Measurements from ENCODE around the gene OR1F1.
A peak's percentile ranks its signal among the peaks of the same experiment; 100 is the strongest.

Gene OR1F1

DNA sequence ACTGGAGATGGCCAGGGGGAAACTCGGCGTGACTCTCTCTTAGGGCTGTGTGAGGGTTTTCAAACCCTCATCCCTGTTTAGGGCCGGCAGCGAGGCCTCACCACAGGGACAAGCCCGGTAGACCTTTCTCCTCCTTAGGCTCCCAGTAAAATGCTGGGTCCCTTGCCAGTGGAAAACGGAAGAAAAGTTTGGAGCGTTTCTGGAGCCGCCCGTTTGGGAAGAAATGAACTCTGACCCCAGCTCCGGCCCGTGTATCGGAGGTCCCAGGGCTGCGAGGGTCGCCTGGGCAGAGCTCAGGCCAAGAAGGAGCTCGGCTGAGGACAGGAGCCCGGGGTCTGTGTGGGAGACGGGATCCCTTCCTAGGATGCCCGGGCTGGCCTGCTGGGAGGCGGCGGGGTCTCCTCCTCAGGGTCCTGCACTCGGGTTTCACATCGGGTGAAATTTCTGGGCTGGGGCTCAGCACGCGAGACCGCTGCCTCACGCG is 29.9 kb upstream of the OR1F1 start:
- H3K36me3 ChIP-seq = no peaks in the 10 kb centered on the region

DNA sequence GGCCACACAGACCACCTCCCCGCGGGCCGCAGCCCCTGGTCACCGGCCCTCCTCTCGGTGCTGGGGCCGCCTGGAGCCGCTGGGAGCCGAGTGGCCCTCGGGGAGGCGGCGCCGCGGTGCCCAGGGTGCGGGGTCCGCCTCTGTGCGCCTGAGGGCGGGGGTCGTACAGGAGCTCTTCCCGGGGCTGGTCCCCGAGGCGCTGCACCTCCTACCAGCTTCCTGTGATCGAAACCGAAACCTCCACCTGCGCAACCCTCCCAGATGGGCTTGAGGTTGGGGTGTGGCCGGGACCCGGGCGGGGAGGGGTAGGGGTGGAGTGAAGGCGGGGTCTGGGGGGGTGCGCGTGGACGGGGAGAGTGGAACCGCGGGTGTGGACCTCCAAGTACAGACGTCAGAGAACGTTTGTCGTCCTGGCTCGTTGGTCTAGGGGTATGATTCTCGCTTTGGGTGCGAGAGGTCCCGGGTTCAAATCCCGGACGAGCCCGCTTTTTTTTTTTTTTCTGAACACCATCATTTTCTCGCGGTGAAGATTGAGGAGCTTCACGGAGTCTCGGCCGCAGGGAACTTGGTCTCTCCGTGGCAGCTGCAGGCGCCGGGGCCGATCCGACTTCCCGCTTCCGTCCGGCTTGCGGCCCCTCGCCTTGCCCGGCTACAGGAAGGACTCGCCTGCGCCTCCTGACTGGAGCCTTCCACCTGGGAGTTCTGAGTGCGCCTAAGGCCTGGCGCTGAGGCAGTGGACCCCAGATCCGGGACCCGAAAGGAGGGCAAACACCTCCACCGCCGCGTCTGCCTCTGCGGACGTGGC is 29.3 kb upstream of the OR1F1 start:
- Histone ChIP-seq H3K27ac (no peak overlapping the region), H3K36me3 (no peaks in the 10 kb centered on the region), H3K4me3 (ENCODE audit: low read depth, low read length) (peak overlapping the region; percentile 62), H3K9me3 (ENCODE audit: severe bottlenecking) (no peaks in the 10 kb centered on the region), H3K27me3 (ENCODE audit: insufficient read depth, low read depth, severe bottlenecking) (peaks cover 2% of the 10 kb centered on the region)
- DNase-seq = peak; percentile 78
- TF ChIP-seq, protein P1, sequence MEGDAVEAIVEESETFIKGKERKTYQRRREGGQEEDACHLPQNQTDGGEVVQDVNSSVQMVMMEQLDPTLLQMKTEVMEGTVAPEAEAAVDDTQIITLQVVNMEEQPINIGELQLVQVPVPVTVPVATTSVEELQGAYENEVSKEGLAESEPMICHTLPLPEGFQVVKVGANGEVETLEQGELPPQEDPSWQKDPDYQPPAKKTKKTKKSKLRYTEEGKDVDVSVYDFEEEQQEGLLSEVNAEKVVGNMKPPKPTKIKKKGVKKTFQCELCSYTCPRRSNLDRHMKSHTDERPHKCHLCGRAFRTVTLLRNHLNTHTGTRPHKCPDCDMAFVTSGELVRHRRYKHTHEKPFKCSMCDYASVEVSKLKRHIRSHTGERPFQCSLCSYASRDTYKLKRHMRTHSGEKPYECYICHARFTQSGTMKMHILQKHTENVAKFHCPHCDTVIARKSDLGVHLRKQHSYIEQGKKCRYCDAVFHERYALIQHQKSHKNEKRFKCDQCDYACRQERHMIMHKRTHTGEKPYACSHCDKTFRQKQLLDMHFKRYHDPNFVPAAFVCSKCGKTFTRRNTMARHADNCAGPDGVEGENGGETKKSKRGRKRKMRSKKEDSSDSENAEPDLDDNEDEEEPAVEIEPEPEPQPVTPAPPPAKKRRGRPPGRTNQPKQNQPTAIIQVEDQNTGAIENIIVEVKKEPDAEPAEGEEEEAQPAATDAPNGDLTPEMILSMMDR (IDR thresholded peaks at IDR 0.05; ENCODE audit: low read depth, low read length) = no peak

More for the DNA sequence above, 29.9 kb upstream of the OR1F1 start:
- TF ChIP-seq, protein P1 (IDR thresholded peaks at IDR 0.05; ENCODE audit: low read depth, low read length) = no peak
- Histone ChIP-seq H3K9me3 (ENCODE audit: severe bottlenecking) (no peaks in the 10 kb centered on the region), H3K27ac (no peak overlapping the region), H3K4me3 (ENCODE audit: low read depth, low read length) (peak overlapping the region; percentile 62), H3K27me3 (ENCODE audit: insufficient read depth, low read depth, severe bottlenecking) (peaks cover 2% of the 10 kb centered on the region)
- DNase-seq = no peak

DNA sequence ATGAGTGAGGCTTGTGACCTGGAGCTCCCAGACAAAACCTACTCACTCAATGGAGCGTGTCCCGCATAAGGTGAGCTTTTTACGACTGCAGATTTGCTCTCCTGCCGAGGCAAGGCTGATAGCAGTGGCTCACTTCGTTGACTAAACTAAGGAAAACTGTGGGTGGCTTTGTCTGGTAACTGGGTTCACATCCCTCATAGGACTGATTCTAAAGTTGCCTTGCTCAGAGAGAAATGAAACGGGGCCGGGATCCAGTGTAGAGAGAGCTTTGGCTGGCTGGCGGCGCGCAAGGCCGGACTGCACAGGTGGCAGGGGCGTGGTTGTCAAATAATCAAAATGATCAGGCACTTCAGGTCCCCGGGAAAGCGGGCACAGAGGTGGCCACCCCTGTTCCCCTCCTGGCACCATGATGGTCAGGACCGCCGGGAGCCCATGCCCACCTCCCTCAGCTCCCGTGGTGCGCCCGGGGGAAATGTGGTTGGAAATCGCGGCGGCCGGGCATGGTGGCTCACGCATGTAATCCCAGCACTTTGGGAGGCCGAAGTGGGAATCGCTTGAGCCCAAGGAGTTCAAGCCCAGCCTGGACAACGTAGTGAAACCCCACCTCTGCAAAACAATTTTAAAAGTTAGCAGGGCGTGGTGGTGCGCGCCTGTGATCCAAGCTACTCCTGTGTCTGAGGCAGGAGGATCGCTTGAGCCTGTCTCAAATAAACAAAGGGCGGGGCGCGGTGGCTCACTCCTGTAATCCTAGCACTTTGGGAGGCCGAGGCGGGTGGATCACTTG is 26.6 kb upstream of the OR1F1 start:
- Histone ChIP-seq H3K9me3 (ENCODE audit: severe bottlenecking) (no peaks in the 10 kb centered on the region), H3K27ac (no peak overlapping the region), H3K27me3 (ENCODE audit: insufficient read depth, low read depth, severe bottlenecking) (peaks cover 2% of the 10 kb centered on the region), H3K4me3 (ENCODE audit: low read depth, low read length) (no peak overlapping the region), H3K36me3 (no peaks in the 10 kb centered on the region)
- TF ChIP-seq, protein P1 (IDR thresholded peaks at IDR 0.05; ENCODE audit: low read depth, low read length) = no peak
- no peak for DNase-seq

DNA sequence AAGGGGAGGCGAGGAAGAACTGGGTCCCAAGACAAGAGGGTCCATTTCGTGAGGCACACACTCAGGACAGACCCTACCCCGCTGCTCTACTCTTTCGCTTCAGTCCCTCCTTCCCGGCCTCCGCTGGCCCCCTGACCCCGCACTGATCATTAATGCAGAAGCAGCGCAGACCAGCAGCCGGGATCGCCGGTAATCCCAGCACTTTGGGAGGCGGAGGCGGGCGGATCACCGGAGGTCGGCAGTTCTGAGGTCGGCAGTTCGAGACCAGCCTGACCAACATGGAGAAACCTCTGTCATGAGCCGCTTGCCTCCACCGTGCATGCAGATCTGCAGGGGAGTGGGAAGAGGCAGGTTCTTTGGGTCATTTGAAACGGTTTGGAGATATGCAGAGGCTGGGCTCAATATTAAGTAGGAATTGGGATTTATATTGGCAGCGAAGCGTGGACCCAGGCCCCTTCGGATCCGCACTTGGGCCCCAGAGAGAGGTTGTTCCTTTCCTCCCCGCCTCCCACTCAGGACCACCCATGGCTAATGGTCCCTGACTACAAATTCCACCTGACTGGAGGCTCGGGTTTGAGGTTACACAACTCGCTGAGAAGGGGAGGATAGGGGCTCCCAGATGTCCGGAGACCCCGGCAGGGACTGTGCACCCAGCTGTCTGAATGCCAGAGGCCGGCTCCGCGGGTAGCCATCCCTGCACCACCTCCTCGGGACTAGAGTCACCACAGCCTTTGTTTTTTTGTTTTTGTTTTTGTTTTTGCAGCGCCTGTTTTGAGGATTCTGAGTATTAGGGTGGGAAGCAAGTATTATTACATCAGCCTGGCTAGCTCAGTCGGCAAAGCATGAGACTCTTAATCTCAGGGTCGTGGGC is 23.6 kb upstream of the OR1F1 start:
- Histone ChIP-seq H3K36me3 (no peaks in the 10 kb centered on the region), H3K27ac (no peak overlapping the region), H3K27me3 (ENCODE audit: insufficient read depth, low read depth, severe bottlenecking) (no peaks in the 10 kb centered on the region), H3K4me3 (ENCODE audit: low read depth, low read length) (no peak overlapping the region), H3K9me3 (ENCODE audit: severe bottlenecking) (no peaks in the 10 kb centered on the region)
- no peak for DNase-seq
- TF ChIP-seq, protein P1 (IDR thresholded peaks at IDR 0.05; ENCODE audit: low read depth, low read length) = no peak

DNA sequence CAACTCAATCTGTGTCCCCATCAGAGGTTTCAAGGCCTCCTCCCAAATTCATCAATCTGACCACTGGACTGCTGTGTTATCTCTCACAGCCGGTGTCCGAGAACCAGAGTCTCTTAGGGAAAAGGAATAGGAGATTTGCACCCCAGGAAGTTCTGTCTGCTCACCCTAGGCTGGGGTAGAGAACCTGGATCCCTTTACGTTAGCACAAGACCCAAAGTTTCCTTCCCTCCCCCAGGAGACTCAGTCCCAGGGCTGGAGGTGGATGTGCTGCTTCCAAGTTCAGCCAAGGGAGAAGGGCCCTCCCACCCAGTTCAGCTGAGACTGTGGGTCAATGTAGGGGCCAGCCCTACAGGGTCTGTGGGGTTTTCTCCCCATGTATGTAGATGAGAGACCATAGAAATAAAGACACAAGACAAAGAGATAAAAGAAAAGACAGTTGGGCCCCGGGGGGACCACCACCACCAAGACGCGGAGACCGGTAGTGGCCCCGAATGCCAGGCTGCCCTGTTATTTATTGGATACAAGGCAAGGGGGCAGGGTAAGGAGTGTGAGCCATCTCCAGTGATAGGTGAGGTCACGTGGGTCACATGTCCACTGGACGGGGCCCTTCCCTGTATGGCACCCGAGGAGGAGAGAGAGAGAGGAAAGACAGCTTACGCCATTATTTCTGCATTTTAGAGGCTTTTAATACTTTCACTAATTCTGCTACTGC is 22.7 kb upstream of the OR1F1 start:
- Histone ChIP-seq H3K4me3 (ENCODE audit: low read depth, low read length) (no peak overlapping the region), H3K36me3 (no peaks in the 10 kb centered on the region), H3K9me3 (ENCODE audit: severe bottlenecking) (no peaks in the 10 kb centered on the region), H3K27me3 (ENCODE audit: insufficient read depth, low read depth, severe bottlenecking) (no peaks in the 10 kb centered on the region), H3K27ac (no peak overlapping the region)
- no peak for DNase-seq
- TF ChIP-seq, protein P1 (IDR thresholded peaks at IDR 0.05; ENCODE audit: low read depth, low read length) = no peak

Data from WERI-Rb-1 (cell line).